22Rv1 (cell line): ENCODE measurements around the gene CAMKK1.

Source experiments
- CTCF ChIP-seq: fragments of 450-650 bp; IDR thresholded peaks from 2 replicates; pipeline ENCODE4 v1.5.1; 2017; ENCODE audit warnings: mild to moderate bottlenecking
- ZFX ChIP-seq: fragments of 450-650 bp; IDR thresholded peaks from 2 replicates; pipeline ENCODE4 v1.6.1; 2017; ENCODE audit warnings: antibody characterized with exemption, borderline replicate concordance

DNA sequence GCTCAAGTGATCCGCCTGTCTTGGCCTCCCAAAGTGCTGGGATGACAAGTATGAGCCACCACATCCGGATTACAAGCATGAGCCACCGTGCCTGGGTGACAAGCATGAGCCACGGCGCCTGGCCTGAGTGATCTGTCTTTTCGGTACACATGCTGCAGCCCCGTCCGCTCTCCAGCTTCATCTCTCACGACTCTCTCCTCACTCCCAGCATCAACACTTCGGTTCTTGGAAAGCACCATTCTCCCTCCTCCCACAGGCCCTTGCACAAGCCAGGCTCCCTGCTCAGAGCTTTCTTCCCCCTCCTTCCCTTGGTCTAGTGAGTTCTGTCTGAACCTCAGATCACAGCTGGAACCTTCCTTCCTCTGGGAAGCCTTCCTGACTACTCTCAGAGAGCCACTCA is 40.3 kb downstream of the CAMKK1 start:
- TF ChIP-seq CTCF (no peak), ZFX (no peak)
